SK-N-SH (cell line): ENCODE data around the gene CNOT1.

Experiments
- RAD21 ChIP-seq: IDR thresholded peaks from 2 replicates; pipeline ENCODE4 v1.6.1; 2012; ENCODE audit warnings: mild to moderate bottlenecking, low read length
- TF ChIP-seq, protein P1 (sequence below): fragments of 200-600 bp; sonication (generic); IDR thresholded peaks from 2 replicates; pipeline ENCODE4 v1.6.1; 2017; ENCODE audit warnings: antibody characterized with exemption, mild to moderate bottlenecking, moderate library complexity

DNA sequence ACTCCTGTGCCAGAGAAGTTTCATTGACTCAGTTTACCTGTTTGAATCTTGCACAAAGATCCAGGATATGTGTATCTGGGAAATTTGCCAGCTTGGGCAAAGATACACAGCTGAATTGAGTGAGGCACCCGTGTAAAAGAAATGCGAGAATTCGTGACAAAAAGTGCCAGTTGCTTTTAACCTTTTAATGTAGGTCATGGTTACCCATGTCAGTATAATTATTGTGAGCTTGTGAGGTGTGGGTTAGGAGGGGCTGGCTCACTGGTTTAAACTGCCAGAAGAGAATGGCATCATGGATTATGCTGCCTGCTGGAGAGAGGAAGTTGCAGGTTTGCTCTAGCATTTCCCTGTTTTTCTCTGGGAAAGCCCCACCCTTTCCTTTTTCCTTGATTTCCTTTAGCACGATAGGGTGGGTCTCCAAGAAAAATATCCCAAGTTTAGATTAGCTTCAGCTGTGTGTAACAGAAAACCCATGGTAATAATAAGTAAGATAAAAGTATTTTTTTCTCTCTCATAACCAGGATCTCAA is 154.5 kb downstream of the CNOT1 start:
- TF ChIP-seq, protein P1, sequence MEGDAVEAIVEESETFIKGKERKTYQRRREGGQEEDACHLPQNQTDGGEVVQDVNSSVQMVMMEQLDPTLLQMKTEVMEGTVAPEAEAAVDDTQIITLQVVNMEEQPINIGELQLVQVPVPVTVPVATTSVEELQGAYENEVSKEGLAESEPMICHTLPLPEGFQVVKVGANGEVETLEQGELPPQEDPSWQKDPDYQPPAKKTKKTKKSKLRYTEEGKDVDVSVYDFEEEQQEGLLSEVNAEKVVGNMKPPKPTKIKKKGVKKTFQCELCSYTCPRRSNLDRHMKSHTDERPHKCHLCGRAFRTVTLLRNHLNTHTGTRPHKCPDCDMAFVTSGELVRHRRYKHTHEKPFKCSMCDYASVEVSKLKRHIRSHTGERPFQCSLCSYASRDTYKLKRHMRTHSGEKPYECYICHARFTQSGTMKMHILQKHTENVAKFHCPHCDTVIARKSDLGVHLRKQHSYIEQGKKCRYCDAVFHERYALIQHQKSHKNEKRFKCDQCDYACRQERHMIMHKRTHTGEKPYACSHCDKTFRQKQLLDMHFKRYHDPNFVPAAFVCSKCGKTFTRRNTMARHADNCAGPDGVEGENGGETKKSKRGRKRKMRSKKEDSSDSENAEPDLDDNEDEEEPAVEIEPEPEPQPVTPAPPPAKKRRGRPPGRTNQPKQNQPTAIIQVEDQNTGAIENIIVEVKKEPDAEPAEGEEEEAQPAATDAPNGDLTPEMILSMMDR = no peak
- TF ChIP-seq RAD21 = no peak
